ENCODE results near the gene WDR37. TPM values are rescaled to one million over a fixed set of nuclear protein-coding genes. Genes with fewer than 3 reads are reported as not detected.
"Not testable (repeated sequence)": the region's sequence is repeated elsewhere in the genome, so short reads cannot be mapped to it uniquely, and the experiment has no call there.

The WDR37 gene
- polyA plus RNA-seq, 3 donors: 7.1 to 33.6 (median 8.6) TPM

DNA sequence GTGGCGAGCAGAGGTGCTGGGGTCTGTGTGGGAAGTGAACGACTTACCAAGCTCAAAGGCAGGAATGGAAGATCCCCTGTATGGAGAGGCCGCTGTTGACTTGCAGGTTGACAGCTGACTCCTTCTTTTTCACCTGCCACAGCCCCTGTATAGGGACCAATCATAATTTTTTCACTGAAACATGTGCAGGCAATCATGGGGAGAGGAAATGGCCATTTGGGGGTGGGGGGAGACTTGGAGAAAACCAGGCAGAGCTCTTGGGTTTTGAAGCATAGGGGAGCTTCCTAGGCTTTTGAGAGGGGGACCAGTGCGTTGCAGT is 101.4 kb downstream of the WDR37 start:
- Histone ChIP-seq H3K36me3 (replicated peaks in 1 of 2; ENCODE audit: control insufficient read depth in 1 of 2, insufficient read depth in 2 of 2, low read length in 2 of 2) (no peaks in the 10 kb centered on the region), H3K9ac (ENCODE audit: insufficient read depth, low read length, poor library complexity, severe bottlenecking) (no peak overlapping the region), H3K4me2 (replicated peaks; ENCODE audit: extremely low read depth, low read length, poor library complexity, severe bottlenecking) (no peak overlapping the region), H4K20me1 (ENCODE audit: insufficient read depth, low read length) (no peaks in the 10 kb centered on the region), H3K4me1 (ENCODE audit: control insufficient read depth in 1 of 2, insufficient read depth in 2 of 2, low read length in 2 of 2) (no peaks in the 10 kb centered on the region), H2AFZ (ENCODE audit: insufficient read depth, low read depth, low read length, poor library complexity, severe bottlenecking) (no peak overlapping the region), H3K79me2 (ENCODE audit: insufficient read depth, low read length) (no peaks in the 10 kb centered on the region), H3K27ac (ENCODE audit: low read depth in 1 of 2, low read length in 2 of 2) (no peak overlapping the region), H3K4me3 (replicated peaks in 1 of 3; ENCODE audit: low read depth in 2 of 3, low read length in 3 of 3) (no peak overlapping the region), H3K9me3 (replicated peaks in 1 of 2; ENCODE audit: control insufficient read depth in 1 of 2, insufficient read depth in 1 of 2, low read length in 2 of 2) (no peaks in the 10 kb centered on the region), H3K27me3 (ENCODE audit: control insufficient read depth in 2 of 2, insufficient read depth in 2 of 2, low read length in 2 of 2) (no peaks in the 10 kb centered on the region)
- 100% methylated on average over 2 of the region's 4 CpGs for WGBS (ENCODE audit: insufficient coverage)
- TF ChIP-seq, protein P1, sequence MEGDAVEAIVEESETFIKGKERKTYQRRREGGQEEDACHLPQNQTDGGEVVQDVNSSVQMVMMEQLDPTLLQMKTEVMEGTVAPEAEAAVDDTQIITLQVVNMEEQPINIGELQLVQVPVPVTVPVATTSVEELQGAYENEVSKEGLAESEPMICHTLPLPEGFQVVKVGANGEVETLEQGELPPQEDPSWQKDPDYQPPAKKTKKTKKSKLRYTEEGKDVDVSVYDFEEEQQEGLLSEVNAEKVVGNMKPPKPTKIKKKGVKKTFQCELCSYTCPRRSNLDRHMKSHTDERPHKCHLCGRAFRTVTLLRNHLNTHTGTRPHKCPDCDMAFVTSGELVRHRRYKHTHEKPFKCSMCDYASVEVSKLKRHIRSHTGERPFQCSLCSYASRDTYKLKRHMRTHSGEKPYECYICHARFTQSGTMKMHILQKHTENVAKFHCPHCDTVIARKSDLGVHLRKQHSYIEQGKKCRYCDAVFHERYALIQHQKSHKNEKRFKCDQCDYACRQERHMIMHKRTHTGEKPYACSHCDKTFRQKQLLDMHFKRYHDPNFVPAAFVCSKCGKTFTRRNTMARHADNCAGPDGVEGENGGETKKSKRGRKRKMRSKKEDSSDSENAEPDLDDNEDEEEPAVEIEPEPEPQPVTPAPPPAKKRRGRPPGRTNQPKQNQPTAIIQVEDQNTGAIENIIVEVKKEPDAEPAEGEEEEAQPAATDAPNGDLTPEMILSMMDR (IDR thresholded peaks at IDR 0.05): no peak
- no peak overlapping the region for H3K4me3 Mint-ChIP-seq
- no peak overlapping the region for H3K27ac Mint-ChIP-seq
- H3K9me3 Mint-ChIP-seq: no peaks in the 10 kb centered on the region
- H3K27me3 Mint-ChIP-seq (ENCODE audit: low read depth in 3 of 3): peaks cover 1 to 11% (median 5%) of the 10 kb centered on the region in 3 donors
- no peaks in the 10 kb centered on the region for H3K4me1 Mint-ChIP-seq
- intact Hi-C loops (cut with micrococcal nuclease): no loop called here
- no peaks in the 10 kb centered on the region for H3K36me3 Mint-ChIP-seq
- no peak for DNase-seq

DNA sequence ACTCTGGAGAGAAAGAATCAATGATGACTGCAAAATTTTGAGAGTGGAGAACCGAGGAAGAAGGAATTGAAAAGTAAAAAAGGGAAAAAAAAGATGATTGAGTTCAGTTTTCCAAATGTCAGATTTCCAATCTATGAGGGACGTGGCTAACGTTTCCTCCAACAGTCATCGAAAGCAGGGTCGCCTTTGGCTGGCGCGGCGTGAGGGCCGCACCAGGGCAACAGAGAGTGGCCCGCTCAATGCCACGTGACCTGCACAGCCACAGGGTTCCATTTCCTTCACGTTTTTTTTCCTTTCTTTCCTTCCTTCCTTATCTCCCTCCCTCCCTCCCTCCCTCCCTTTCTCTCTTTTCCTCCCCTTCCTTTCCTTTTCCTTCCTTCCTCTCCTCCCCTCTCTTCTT is 101.9 kb downstream of the WDR37 start:
- Histone ChIP-seq H2AFZ (ENCODE audit: insufficient read depth, low read depth, low read length, poor library complexity, severe bottlenecking) (no peak overlapping the region), H4K20me1 (ENCODE audit: insufficient read depth, low read length) (no peaks in the 10 kb centered on the region), H3K79me2 (ENCODE audit: insufficient read depth, low read length) (no peaks in the 10 kb centered on the region), H3K36me3 (replicated peaks in 1 of 2; ENCODE audit: control insufficient read depth in 1 of 2, insufficient read depth in 2 of 2, low read length in 2 of 2) (no peaks in the 10 kb centered on the region), H3K4me3 (replicated peaks in 1 of 3; ENCODE audit: low read depth in 2 of 3, low read length in 3 of 3) (no peak overlapping the region), H3K4me1 (ENCODE audit: control insufficient read depth in 1 of 2, insufficient read depth in 2 of 2, low read length in 2 of 2) (no peaks in the 10 kb centered on the region), H3K27ac (ENCODE audit: low read depth in 1 of 2, low read length in 2 of 2) (no peak overlapping the region), H3K27me3 (ENCODE audit: control insufficient read depth in 2 of 2, insufficient read depth in 2 of 2, low read length in 2 of 2) (no peaks in the 10 kb centered on the region), H3K4me2 (replicated peaks; ENCODE audit: extremely low read depth, low read length, poor library complexity, severe bottlenecking) (no peak overlapping the region), H3K9me3 (replicated peaks in 1 of 2; ENCODE audit: control insufficient read depth in 1 of 2, insufficient read depth in 1 of 2, low read length in 2 of 2) (no peaks in the 10 kb centered on the region), H3K9ac (ENCODE audit: insufficient read depth, low read length, poor library complexity, severe bottlenecking) (no peak overlapping the region)
- Mint-ChIP-seq H3K4me3 (no peak overlapping the region), H3K27ac (no peak overlapping the region), H3K9me3 (no peaks in the 10 kb centered on the region), H3K4me1 (no peaks in the 10 kb centered on the region), H3K36me3 (no peaks in the 10 kb centered on the region), H3K27me3 (ENCODE audit: low read depth in 3 of 3) (peaks cover 1 to 11% (median 6%) of the 10 kb centered on the region in 3 donors)
- DNase-seq: no peak
- WGBS (ENCODE audit: insufficient coverage): 93% methylated on average over 10 of the region's 12 CpGs
- intact Hi-C loops (cut with micrococcal nuclease): no loop called here
- TF ChIP-seq, protein P1 (IDR thresholded peaks at IDR 0.05): no peak

DNA sequence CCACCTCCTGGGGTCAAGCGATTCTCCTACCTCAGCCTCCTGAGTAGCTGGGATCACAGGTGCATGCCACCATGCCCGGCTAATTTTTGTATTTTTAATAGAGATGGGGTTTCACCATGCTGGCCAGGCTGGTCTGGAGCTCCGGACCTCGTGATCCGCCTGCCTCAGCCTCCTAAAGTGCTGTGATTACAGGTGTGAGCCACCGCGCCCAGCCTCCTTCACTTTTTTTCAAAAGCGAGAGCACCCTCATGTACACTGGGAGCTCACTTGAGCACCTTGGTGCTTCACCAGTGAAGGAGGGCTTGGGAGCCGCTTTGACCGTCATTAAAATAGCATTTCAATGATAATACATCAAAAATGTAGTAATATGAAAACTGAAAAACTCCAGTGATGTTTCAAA is 102.4 kb downstream of the WDR37 start:
- WGBS (ENCODE audit: insufficient coverage): 100% methylated on average over 5 of the region's 10 CpGs
- H3K4me1 Mint-ChIP-seq; intact Hi-C loops (cut with micrococcal nuclease); H3K4me1 ChIP-seq (ENCODE audit: control insufficient read depth in 1 of 2, insufficient read depth in 2 of 2, low read length in 2 of 2); H3K27me3 ChIP-seq (ENCODE audit: control insufficient read depth in 2 of 2, insufficient read depth in 2 of 2, low read length in 2 of 2); H3K36me3 ChIP-seq (replicated peaks in 1 of 2; ENCODE audit: control insufficient read depth in 1 of 2, insufficient read depth in 2 of 2, low read length in 2 of 2); H3K79me2 ChIP-seq (ENCODE audit: insufficient read depth, low read length); H3K36me3 Mint-ChIP-seq; H3K4me3 ChIP-seq (replicated peaks in 1 of 3; ENCODE audit: low read depth in 2 of 3, low read length in 3 of 3); H3K9ac ChIP-seq (ENCODE audit: insufficient read depth, low read length, poor library complexity, severe bottlenecking); H3K27ac Mint-ChIP-seq; H3K9me3 Mint-ChIP-seq; H3K4me2 ChIP-seq (replicated peaks; ENCODE audit: extremely low read depth, low read length, poor library complexity, severe bottlenecking); H3K27ac ChIP-seq (ENCODE audit: low read depth in 1 of 2, low read length in 2 of 2); DNase-seq; H2AFZ ChIP-seq (ENCODE audit: insufficient read depth, low read depth, low read length, poor library complexity, severe bottlenecking); H4K20me1 ChIP-seq (ENCODE audit: insufficient read depth, low read length); H3K4me3 Mint-ChIP-seq; H3K9me3 ChIP-seq (replicated peaks in 1 of 2; ENCODE audit: control insufficient read depth in 1 of 2, insufficient read depth in 1 of 2, low read length in 2 of 2): not testable (repeated sequence)
- peaks cover 1 to 11% (median 8%) of the 10 kb centered on the region in 3 donors for H3K27me3 Mint-ChIP-seq (ENCODE audit: low read depth in 3 of 3)
